HG03159 (cell line): ENCODE results near the gene LRP2.
"Not testable (repeated sequence)": the region's sequence is repeated elsewhere in the genome, so short reads cannot be mapped to it uniquely, and the experiment has no call there.

Source experiments
- ATAC-seq: cut with Tn5 transposase; IDR thresholded peaks from one replicate; pipeline ENCODE4 v1.9.1; 2021; ENCODE audit warnings: mild to moderate bottlenecking, moderate library complexity; ENCODE audit not compliant: unreplicated experiment

LRP2 gene

DNA sequence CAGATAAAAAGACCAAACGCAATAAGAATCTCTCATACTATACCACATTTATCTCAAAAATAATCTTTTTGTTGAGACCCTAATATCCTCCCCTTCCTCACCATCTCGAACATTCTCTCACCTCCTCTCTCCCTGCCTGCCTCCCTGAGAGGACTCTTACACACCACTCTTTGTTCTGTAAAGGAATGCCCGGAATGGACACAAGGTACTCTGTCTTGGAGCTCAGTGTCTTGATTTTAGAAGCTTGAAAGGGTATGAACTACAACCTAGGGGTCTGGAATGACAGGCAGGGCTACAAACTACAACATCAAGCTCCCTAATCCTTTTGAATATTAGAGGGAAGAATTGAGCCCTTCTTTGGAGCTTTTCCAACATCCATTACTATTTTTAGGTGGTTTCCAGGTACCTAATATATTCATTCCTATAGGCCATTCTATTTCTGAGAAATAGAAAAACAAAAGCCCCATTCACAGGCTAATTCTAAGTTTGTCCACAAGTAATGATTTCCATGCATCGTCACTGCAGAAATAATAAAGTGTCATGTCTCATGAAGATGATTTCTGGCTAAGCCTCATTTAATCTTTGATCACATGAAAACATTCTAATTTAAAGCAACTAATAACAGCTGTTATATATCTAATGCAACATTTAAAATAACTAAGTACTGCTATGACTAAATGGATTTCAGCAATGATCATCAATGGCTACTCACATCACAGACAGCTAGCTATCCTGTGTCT is 60.6 kb downstream of the LRP2 start:
- ATAC-seq: no peak

DNA sequence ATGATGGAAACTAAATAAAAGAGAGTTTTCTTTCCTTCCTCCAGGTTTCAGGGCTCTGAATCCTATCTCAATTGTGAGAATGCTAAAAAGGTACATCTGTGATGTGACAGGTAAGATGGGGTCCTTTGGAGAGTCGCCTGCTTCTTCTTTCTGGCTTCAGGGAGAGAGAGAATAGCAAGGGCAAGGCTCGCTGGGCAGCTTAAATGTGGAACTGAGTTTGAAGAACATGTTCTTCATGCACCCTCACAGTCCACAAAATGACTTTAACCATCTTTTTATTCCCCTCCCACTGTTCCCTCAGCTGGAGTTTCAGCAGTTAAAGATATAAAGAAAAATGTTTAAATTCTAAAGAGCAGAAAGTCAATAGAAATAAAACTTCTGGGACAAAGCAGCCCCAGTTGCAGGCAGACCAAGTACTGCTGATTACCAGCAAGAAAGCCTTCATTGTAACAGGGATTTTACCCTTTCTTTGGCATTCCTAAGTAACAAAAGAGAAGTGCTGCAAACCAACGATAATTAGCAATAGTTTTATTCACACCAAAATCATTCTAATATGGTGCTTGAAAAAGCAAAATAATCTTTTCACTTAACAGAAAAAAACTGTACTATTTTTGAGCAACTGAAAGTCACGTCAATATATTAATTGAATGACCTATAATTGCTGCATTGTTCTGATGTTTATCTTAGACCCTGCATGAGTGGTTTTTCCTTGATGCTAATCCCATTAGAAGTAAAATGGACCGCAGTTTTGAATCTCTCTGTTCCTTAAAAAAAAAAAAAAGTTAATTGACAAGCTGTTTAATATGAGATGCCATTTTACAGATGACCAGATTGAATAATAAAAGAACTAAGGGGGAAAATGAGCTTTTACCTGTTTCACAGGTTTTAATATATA is 61.5 kb downstream of the LRP2 start:
- no peak for ATAC-seq

DNA sequence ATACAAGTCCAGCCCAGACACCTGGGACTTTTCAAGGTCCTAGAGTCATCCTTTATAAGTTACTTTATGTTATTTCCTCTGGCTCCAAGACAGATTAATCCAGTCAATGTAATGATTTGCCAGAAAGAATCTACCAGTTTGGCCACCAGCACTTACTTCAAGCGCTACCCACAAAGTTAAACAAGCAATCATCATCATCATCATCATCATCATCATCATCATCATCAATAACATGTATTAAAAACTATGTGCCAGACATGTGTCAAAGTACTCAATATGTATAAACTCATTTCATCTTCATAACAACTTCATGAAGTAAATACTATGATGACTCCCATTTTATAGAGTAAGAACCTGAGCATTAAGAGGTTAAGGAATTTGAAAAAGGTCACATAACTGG is 64.3 kb downstream of the LRP2 start:
- no peak for ATAC-seq

DNA sequence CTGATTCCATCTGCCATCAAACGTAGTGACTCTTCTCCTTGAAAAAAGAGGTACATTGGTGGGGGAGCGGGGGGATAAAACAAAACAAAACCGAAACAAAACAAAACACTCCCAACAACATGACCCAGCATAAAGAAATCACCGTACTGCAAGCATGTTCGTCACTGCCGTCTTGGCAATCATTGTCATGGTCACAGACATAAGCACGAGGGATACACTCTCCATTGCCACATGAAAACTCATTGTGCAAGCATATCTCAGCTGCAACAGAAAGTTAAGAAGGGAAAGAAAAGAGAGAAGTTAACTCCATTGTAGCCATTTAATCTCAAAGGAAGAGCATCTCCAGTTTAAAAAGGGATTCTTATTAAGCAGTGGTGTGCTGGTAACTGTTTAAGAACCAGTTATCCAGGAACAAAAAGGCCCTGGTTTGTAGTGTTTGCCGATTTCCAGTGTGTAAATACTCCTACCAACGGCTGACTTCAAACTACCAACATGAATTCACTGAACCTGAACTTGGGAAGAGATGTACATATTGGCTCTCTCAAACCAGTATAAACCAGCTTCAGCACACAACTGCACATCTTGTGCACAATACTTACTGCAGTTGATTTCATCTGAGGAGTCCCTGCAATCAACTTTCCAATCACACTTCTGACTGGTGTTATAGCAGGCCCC is 68.2 kb downstream of the LRP2 start:
- no peak for ATAC-seq

DNA sequence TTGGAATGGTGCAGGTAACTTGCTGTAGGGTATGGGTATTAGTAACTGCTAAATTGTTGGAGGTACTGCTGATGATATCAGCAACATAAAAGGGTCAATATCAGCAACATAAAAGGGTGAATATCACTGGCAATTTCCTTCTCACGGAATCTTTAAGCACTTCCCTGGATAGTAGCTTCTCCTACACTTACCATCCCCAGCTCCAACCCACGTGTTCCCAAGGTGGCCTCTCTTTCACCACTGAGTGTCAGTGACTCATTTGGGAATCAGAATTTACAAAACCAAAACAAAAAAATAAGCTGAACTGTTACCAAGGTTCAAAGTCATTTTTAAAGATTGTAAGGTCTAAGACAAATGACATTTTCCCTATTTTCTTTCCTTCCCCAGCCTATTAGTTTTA is 70.8 kb downstream of the LRP2 start:
- ATAC-seq: no peak

DNA sequence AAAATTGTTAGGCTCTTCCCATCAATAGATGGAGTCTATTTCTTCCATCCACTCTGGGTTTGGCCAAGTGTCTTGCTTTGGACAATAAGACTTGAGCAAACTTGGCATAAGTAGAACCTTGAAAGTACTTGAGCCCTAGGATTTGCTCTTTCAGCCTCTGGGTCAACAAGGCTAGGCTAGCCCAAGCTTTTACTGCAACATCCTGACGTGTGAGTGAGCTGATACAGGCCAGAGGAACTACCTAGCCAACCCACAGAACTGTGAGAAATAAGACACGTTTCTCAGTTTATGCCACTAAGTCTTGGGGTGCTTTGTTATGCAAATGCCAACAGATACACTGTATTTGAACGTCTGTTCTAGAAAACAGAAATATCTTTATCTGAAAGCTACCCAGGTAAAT is 71.9 kb downstream of the LRP2 start:
- ATAC-seq: no peak

DNA sequence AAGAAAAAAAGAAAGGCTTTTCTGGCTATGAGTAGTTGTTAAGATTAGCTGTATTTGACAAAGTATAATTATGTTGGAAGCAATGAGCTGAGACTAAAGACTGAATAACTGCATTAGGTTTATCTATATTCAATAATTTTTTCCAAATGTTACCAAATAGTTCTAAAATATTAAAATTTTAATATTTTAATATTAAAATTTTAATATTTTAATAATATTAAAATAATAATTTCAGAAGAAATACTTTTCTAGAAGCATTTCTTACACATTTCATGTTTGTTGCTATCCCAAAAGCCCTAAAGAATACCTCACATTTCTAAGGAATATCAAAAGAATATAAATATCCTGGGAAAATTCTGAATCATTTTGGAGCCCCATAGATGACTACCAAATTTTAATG is 74.7 kb downstream of the LRP2 start:
- no peak for ATAC-seq

DNA sequence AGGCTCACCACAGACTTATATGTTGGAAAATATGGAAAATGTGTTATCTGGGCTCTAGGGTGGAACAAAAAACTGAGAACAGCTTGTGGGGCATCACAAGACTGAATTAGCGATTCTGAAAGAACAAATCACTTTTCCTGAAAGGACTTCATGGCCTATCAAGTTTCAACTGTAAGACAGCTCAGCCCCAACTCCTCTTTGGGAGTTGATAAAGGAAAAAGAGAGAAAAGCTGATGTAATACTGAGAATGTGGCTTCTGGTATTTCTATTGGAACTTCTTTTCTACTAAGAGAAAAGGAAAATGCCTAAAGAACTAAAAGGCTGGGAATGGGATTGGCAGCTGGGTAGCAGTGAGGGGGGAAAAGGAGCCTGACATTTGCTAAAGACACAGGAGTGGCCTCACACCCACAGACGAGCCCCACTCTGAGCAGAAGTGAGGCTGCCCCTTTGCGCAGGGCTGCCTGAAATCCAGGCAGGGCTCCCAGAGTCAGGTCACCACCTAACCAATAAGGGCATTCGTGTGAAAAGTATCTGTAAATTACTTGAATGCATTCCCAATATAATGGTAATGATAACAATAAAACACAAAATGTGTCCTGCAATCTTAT is 75.6 kb downstream of the LRP2 start:
- no peak for ATAC-seq

DNA sequence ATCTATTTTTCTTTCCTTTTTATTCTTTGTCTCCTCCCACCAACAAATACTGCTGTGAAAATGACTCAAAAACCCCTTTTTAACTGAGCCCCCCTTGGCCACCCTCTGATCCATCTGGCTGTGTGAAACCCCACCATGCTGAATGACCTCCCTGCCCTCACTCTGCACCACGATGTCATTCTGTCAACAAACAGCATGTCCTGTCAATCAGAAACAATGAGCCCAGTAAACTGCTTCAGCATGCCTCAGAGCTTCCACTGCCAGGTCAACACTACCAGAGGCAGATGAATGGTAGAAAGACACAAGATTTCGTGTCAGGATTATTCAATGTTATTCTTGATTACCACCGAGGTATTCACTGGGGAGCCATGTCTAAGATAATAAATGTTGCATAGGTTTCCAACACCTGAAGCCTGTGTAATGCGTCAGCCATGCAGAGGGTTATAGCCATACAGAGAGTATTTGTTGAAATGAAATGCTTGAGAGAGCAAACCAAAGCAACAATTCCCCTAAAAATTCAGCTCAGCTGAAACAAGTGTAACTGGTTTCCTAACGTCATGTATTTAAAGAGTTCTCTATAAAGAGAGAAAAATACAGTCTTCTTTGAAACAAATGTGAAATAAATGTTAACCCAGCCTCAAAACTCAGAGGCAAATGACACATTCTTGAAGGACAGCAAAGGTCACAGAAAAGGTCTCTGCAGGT is 76.7 kb downstream of the LRP2 start:
- no peak for ATAC-seq

DNA sequence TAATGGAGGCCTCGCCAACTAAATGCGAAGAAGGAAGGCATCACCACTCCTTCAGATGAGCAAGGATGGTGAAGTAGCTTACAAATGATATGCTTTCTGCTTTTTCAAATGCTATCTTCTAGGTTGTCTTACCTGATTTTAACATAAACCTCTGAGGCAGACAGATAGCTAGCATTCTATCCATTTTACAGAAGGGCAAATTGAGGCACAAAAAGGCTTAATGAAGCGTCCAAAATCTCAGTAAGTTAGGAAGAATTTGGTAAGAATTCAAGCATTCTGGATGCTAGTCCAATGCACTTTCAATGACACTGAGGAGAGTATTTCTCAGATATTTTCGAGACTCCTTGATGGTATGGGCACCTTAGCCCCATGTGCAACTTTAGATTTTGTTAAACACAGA is 81.8 kb downstream of the LRP2 start:
- ATAC-seq: no peak

DNA sequence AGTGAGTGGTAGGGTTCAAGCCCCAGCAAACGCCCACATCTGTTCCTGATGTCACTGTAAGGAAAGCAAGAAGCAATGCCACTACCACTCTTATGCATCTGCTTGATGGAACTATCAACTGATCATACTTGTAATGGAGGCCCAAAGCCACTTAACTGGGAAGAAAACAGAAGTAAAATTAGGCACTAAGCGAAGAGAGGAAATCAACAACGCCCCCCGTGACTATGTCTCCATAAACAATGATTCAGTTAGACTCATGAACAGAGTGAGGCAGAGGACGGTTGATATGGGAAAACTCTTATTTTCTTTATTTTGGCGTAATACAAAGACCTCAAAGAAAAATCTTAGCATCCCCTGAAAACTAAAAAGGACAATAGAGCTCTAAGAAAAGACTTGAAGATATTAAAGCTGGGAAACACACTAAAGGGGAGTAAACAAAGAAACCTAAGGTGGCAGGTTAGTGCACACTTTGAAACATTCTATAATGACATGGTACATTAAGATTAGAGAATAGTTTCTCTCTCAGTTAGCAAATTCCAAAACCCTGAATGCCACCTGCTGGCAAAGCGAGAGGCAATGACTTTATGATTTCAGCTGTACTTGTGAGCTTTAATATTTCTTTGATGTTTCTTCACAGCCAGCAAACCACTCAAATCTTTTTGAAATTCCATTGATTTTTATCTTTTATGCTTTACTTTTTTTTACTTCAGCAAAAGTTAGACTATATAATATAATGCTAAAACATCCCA is 86.5 kb downstream of the LRP2 start:
- no peak for ATAC-seq

DNA sequence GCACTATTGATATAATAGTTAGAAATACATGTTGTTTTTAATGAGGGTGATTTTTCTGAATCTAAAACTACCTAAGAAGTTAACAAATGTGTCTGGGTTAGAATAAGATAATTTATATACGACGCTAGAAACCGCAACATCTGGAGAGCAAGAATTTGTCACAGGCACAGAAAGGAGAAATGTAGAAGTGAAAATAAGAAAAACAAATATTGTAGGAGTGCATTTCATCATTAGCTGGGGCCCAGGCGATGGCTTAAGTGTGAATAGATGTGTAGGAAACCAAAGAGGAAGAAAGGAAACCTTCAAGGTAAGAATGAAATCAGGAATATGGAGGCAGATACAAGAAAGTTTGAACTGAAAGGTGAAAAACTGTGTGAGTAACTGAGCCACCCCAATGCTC is 90.3 kb downstream of the LRP2 start:
- no peak for ATAC-seq

DNA sequence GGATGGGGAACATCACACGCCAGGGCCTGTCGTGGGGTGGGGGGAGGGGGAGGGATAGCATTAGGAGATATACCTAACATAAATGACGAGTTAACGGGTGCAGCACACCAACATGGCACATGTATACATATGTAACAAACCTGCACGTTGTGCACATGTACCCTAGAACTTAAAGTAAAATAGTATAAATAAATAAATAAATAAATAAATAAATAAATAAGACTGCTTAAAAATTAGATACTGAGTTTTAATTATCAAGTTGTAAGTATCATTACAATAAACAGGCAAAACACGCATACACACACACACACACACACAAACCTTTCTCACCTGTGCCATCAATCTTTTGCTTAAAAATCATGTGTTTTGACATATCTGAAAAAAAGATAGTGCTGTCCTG is 91.8 kb downstream of the LRP2 start:
- not testable (repeated sequence) for ATAC-seq

DNA sequence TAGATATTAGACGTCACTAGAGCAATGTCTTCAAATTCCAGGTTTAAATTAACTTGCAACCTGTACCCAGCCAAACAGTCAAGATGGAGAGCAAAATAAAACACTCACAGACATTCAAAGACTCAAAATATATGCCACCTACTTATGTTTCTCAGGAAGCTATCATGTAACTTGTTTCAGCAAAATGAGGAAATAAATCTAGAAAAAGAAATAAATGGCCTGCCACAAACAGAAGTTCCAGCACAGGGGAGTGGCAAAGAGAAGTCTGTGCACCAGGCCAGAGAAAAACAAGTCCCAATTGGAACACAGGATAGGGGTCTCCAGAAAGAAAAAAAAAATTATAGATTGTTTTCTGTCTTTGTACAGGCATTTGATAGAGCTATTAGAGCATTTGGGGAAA is 96.7 kb downstream of the LRP2 start:
- ATAC-seq: no peak

DNA sequence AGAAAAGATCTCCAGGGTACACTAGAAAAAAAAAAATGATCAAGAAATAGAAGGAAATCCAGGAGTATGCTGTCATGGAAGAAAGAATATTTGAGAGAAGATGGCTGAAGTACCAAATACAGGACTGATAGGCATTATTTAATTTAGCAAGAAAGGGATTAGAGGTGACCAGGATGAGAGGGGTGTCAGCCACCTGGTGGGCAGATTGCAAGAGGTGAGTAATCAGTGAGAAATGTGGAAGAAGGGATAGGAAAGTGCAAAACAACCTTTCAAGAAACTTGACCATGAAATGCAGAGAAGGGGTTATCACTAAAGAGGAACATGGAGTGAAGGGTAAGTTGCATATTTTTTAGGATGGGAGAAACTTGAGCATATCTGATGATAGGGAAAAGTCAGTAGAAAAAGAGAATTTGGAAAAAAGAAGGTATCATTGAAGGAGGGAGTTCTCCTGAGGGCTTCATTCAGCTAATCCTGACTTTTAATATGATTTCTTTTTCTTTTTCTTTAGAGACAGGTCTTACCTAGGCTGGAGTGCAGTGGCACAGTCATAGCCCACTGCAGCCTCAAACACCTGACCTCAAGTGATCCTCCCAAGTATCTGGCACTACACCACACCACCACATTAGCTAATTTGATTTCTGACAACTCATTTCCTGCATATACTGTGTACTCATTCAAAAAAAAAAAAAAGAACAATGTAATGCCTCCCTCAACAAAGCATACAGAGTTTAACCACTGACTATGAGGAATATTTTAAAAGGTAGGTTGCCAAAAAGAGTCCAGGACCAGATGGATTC is 101.3 kb downstream of the LRP2 start:
- no peak for ATAC-seq

DNA sequence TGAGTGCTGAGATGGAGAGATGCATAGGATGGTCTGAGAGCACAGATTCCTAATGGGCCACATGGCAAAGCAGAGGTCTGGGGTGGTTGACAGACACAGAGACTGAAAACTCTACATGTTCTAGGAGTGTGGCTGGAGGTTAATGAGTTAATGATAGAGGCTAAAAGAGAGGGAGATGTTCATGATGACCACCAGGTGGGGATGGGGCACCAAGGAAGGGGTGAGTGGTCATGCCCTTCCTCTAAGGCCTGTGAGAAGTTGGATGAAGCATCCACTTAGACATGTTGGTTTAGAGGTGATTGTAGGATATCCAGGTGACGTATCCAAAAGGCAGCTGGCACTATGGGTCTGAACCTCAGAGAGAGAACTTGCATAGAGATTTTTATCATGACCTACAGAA is 102.1 kb downstream of the LRP2 start:
- ATAC-seq: no peak

DNA sequence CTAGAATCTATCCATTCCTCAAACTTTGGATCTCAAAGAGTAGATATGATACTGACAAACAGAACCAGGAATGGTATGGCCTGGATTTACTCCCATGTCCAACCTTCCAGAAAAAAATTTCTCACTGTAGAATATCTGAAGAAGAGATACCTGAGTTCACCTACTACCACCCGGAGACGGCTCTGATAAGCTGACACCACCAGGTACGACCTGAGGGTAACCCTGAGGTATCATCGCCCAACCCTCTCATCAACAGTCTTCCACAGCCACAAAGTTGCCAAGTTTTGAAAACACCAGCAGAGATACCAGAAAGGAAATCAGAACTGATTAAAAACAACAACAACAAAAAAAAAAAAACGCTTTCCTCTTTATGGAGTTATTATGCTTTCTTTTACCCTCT is 102.9 kb downstream of the LRP2 start:
- no peak for ATAC-seq

DNA sequence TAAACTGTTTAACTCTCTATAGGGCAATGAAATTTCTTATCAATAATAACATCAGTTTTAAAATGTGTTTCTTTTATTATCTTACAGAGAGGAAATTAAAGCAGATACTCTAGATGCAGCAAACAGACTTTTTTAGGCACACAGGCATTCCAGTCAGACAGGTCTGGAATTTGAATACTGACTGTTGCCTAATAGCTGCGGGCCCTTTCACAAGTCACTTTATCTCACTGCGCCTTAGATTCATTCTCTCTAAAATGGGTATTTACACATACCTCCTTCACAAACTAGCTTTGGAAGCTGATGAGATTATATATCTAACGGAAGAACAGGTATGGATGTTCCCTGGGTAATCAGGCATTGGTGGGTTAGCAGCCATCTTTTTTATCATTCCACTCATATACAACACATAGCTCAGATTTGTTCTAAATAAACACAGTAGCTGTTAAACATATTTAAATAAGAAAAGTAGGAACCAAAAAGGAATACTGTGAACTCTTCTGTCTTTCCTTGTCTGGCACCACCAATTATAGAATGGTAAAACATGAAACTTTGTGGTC is 104.2 kb downstream of the LRP2 start:
- no peak for ATAC-seq

DNA sequence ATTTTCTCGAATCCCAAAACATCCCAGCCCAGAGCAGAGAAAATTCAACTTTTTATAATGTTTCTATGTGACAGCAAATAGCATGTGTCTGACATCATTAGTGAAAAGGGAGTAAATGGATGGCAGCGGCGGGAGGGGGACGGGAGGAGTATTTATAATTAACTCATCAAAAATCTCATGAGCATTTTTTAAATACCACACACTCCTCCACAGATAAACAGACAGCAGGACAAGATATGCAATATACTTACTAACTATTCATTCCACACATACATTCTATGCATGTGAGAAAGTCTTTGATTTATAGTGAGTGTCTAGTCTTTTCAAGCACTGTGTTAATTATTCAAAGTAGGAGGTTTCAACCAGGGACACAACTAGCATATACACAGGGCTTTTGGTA is 107.6 kb downstream of the LRP2 start:
- ATAC-seq: no peak
